Left cardiac atrium (tissue), 4 donors: ENCODE data around the gene CFAP74. TPM values are rescaled to one million over a fixed set of nuclear protein-coding genes. Genes with fewer than 3 reads are reported as not detected.

ENCODE experiments used
- ATAC-seq, 2 donors: fragments of 200-7000 bp; cut with Tn5 transposase; one replicate each; pipeline ENCODE4 v1.9.1; 2020; ENCODE audit warnings: mild to moderate bottlenecking in 2 of 2, moderate library complexity in 2 of 2
- DNase-seq: peaks from one replicate; pipeline ENCODE4 v3.0.0-alpha.2; 2020
- intact Hi-C, 2 donors: fragments of 100-400 bp; cut with DNase I; formaldehyde crosslinking; loops; one replicate each; pipeline versions ENCODE4 v1.14.1 to v1.15.1; 2022 to 2023
- total RNA-seq, 2 donors: library from RNA; stranded (reverse); fragmentation: NEBNext Ultra II Directional; extraction: Animal tissue kit (Norgen Biotek cat#: 25700); gene quantifications; one replicate each; pipeline ENCODE4 v1.2.1, GENCODE V29; 2021
- donor health status: DM: no; HTN: yes; CAD: no.
- donor health status: DM: no; HTN: yes; CAD: no; lungs with severe emphysema.
- donor health status: DM: yes; HTN: yes; CAD: no.
- donor health status: Dilated cardiomyopathy.

Gene CFAP74
- total RNA-seq, 2 donors from 2014 or later, result not detected

GRCh38 chr1:1926346-1926811 lies 77.2 kb downstream of the CFAP74 start:
- intact Hi-C loops, result no loop called here
- ATAC-seq (no peak), DNase-seq (peak; percentile 18)

DNA sequence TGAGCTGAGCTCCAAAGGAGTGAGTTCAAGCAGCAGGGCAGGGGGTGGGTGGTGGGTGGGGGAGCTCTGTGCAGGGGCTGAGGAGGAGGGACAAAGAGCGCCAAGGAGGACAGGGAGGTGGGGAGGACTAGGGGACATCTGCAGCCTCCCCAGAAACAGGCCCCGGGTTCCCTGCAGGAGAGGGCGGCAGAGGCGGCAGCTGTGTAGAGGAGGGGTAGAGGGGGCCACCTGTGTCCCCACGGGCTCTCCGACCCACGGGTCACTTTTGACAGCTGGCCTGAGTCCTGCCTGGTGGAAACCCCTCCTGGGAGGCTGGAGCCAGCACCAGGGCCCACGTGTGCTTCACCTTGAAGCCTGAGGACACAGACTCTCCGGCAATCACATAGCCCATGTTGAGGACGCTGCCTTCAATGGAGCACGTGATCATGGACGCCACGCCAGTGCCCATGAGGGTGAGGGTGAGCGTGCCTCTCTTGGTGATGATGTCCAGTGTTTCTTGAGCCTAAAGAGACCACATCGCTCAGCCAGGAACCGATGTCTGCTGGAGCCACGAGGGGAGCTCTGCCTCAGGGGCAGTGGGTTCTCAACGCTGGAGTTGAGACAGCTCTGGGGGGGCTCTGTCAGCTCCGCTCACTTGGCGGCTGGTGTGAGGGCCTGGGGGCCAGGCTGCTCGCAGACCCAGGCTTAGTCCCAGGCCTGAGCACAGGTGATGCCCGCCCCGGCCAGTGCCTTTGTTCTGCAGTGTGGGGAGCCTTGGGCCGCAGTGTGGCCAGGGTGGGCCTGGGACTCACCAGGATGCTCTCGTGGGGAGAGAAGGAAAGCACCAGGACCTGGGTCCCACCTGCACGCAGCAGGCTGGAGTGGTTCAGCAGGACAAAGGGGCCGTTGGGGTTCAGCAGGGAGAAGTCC lies 77.9 kb downstream of the CFAP74 start:
- intact Hi-C loops, result no loop called here
- DNase-seq (no peak), ATAC-seq (no peak)

GRCh38 chr1:1924849-1925248 lies 78.7 kb downstream of the CFAP74 start:
- ATAC-seq, result no peak
- intact Hi-C loops, result no loop called here
- no peak for DNase-seq

- ATAC-seq, result no peak
- no peak for DNase-seq
- intact Hi-C loops, result no loop called here
These were observed 79.2 kb downstream of the CFAP74 start for GRCh38 chr1:1924386-1924785.

GRCh38 chr1:1922956-1923833 lies 80.4 kb downstream of the CFAP74 start:
- ATAC-seq (no peak), DNase-seq (peak; percentile 15)
- intact Hi-C loops, result no loop called here

- DNase-seq (peak; percentile 16), ATAC-seq (no peak)
- intact Hi-C loops, result no loop called here
These were observed 81.0 kb downstream of the CFAP74 start for GRCh38 chr1:1922702-1922955.

GRCh38 chr1:1921901-1922701 lies 81.5 kb downstream of the CFAP74 start:
- ATAC-seq, result no peak
- DNase-seq, result peak; percentile 21
- intact Hi-C loops, result no loop called here

GRCh38 chr1:1921459-1921862 lies 82.1 kb downstream of the CFAP74 start:
- ATAC-seq (no peak), DNase-seq (no peak)
- intact Hi-C loops, result no loop called here

DNA sequence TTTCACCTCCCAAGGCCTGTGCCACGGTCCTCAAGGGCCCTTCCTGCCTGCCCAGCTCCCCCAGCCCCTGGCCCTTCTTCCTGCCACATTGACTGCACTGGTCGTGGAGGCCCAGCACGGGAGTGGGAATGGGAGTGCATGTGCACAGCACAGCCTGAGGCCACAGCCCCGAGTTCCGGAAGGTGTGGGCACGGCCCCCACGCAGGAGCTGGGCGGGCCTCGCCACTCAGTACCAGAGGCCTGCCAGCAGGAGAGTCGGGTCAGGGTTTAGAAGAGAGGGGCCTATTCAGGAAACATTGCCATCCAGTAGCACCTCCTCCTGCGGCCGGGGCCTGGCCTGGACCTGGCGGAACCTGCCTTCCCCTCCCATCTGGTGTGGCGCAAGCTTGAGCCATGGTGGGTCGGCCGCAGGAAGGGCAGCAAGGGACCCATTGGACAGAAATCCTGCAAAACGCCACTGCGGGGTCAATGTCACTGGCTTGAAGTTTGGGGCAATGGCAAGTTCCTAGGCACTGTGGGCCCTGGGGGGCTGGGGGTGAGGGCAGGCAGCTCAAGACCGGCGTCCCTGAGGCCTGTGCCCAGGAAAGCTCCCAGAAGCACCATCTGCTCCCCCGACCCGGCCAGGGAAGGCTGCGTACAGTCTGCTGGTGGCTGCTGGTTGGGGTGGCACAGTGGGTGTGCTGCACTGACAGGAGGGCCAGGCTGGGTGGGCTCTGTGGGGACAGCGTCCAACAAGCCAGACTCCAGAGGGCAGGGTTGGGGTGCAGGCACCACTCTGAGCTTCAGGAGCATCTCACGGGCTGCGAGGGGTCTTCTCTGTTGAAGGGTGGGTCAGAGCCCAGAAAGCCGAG lies 82.8 kb downstream of the CFAP74 start:
- no peak for DNase-seq
- ATAC-seq, result no peak

DNA sequence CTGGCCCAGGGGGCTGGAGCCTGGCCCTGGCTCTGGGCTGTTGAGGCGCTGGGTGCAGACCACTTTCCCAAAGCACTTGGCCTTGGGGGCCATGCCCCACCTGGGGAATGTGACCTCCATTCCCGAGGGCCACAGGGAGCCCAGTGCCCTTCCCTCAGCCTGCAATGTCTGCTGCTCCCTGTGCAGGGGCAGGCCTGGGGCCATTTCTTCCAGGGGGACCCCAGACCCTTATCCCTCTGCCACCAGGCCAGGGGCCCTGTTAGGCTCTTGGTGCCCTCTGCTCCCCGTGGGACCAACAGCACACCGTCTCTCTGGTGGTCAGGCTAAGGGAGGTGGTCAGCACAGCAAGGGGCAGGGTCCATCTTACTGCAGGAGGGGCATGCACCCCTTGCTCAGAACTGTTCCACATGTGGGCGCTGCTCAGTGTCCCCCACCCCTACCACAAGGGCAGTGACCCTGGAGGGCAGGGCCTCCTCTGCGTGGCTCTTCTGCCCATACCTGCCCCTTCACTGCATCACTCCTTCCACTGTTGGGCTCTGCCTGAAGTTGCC lies 83.5 kb downstream of the CFAP74 start:
- DNase-seq (no peak), ATAC-seq (no peak)
- intact Hi-C loops, result no loop called here

More for the DNA sequence above, 82.8 kb downstream of the CFAP74 start:
- intact Hi-C loops, result no loop called here

GRCh38 chr1:1919304-1920056 lies 84.1 kb downstream of the CFAP74 start:
- intact Hi-C loops, result no loop called here
- DNase-seq (peak; percentile 100), ATAC-seq (peak; percentile 92 to 94)

- DNase-seq (no peak), ATAC-seq (no peak)
- intact Hi-C loops, result no loop called here
These were observed 84.7 kb downstream of the CFAP74 start, which contains the start of gene TMEM52 for GRCh38 chr1:1918901-1919303. TSS of gene TMEM52 (minus strand) at chr1:1919279. CDS start at chr1:1919265, 14 bp downstream.

DNA sequence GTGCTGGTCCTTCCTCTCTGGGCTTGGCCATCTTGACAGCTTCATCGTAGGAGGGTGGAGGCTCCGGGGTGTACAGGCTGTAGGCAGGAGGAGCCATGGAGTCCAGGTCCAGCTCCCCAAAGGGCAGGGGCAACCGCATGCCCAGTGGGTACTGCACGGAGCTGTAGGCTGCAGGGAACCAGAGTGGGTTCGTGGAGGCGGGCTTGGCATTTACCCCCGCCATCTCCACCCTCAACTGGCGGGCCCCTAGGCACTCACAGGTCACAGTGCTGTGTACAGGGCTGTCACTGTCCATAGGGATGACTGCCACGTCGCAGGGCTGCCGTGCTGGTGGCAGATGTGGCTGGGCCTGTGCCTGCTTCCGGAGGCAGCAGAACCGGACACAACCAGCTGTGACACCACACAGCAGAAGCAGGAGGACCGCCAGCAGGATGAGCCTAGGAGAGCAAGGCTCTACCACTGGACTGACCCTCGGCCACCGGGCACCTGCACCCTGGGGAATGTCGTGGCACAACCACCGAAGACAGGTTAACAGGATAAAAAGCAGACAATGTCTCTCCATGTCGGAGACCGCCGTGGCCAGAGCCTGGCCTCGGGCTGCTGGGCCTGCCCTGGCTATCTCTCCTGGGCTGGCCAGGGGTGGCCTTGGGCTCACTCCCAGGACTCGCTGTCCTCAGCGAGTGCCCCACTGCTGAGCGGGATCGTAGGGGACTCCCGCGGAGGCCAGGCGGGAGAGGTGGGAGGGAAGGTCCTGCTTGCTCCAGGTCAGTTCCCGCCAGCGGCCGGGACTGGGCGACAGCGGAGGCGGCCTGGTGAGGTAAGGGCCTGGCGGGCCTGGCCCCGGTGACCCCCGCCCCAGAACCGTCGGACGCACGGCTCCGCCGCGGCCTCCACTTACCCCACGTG lies 85.3 kb downstream of the CFAP74 start:
- ATAC-seq (peak in 1 of 2 donors; percentile 1), DNase-seq (no peak)
- intact Hi-C loops, result no loop called here

GRCh38 chr1:1917304-1917976 lies 86.1 kb downstream of the CFAP74 start:
- intact Hi-C loops, result no loop called here

GRCh38 chr1:1916851-1917251 lies 86.7 kb downstream of the CFAP74 start:
- ATAC-seq (no peak), DNase-seq (no peak)
- intact Hi-C loops, result no loop called here

More at GRCh38 chr1:1917304-1917976, 86.1 kb downstream of the CFAP74 start:
- ATAC-seq (no peak), DNase-seq (no peak)
